Measurements from ENCODE around the gene IQCM. TPM values are rescaled to one million over a fixed set of nuclear protein-coding genes. Genes with fewer than 3 reads are reported as not detected.

The IQCM gene
- not detected for polyA plus RNA-seq (2013, experiment 1 of 2; ENCODE audit: insufficient read length)
- not detected for polyA plus RNA-seq (2013, experiment 2 of 2; ENCODE audit: insufficient read length)

DNA sequence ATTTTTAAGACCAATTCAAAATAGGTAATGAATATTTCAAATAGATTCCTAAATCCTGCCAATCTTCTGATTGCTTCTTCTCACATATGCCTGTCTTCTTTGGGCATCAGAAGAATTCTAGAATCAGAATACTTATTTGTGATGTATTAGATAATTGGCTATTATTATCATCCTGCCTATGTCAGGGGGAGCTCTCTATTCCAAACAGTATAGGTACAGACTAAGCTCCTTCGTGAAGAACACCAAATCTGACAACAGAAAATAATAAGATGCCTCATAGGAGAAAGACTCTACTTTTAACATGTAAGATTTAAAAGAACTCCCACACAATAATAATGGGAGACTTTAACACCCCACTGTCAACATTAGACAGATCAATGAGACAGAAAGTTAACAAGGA is at the start of gene IQCM:
TSS of gene IQCM (minus strand) at position 101 of the 400 bp plus-strand sequence. CDS start 73,152 bp downstream, outside the sequence.
- DNase-seq: no peak

GRCh38 chr4:149857446-149857845 is 41.8 kb upstream of the IQCM start:
- no peak for DNase-seq

DNA sequence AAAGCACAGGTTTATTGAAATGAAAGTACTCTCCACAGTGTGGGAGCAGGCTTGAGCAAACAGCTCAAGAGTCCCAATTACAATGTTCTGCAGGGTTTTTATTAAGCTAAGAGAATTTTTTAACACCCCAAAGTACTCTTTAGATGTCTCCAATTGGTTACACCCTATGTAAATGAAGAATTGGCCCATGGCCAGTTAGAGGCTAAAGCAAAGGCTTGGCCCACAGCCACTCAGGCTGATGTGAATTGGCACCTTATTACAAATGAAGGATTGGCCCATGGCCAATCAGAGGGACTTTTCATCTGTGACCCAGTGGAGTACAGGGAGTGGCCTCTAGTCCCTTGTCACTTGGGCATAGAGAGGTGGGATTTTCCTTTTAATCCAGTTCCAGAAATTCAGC is 30.1 kb upstream of the IQCM start:
- no peak for DNase-seq

DNA sequence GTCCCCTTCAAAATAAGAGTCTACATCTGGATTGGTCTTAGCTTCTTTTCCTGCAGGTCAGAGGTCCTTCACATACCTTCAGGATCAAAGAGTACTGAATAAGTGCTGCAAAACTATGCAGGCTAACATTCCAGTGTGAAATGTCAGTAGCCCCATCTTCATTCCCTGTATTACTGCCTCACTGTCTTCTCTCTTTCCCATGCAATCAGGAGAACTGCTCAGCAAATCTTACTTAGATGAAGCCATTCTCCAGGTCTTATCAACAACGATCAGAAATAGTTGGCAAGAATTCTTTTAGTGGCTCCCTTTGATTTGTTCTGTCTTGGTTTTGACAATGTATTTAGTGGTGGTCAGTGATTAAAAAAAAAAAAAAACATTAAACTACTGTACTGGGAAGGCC is 26.0 kb upstream of the IQCM start:
- DNase-seq: no peak

GRCh38 chr4:149838036-149838435 is 22.4 kb upstream of the IQCM start:
- DNase-seq: no peak

DNA sequence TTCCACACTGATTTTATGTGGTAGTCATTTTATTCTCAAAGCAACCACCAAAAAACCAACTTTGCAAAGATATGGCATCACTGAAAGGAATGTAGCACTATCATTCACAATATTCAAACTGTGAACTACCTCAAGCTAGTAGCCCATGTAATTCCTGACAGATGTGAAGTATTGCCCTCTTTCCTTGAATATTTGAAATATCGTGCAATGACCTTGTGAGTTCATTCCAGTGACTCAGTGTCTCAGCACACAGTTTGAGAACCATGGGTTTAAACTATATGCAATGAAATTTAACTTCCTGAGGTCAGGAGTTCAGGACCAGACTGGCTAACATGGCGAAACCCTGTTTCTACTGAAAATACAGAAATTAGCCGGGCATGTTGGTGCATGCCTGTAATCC is 20.9 kb upstream of the IQCM start:
- DNase-seq: peak; percentile 42

- DNase-seq: no peak
Observed at GRCh38 chr4:149835280-149835679, 19.6 kb upstream of the IQCM start.

DNA sequence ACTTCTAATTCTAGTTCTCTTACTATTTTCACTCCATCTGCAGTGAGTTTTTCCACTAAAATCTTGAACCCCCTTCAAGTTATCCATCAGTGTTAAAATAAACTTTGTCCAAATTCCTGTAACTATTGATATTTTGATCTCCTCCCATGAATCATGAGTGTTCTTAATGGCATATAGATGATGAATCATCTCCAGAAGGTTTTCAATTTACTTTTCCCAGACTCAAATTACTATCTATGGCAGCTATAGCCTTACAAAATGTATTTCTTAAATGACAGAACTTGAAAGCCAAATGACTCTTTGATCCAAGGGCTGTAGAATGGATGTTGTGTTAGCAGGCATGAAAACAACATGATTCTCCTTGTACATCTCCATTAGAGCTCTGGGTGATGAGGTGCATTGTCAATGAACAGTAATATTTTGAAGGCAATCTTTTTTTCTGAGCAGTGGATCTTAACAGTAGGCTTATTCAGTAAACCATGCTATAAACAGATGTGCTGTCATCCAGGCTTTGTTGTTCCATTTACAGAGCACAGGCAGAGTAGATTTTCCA is 16.1 kb upstream of the IQCM start:
- peak; percentile 6 for DNase-seq

DNA sequence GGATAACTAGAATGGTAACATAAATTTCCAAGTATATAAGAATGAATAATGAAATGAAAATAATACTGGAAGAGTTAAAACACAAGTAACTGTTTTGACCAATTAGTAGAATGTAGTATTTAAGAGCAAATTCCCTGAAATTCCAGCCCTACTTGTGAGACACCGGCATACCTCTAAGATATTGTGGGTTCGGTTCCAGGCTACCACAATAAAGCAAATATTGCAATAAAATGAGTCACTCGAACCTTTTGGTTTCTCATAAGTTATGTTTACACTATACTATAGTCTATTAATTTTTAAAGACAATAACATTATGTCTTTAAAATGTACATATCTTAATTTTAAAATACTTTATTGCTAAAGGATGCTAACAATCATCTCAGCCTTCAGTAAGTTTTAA is 15.2 kb upstream of the IQCM start:
- DNase-seq: peak; percentile 36

DNA sequence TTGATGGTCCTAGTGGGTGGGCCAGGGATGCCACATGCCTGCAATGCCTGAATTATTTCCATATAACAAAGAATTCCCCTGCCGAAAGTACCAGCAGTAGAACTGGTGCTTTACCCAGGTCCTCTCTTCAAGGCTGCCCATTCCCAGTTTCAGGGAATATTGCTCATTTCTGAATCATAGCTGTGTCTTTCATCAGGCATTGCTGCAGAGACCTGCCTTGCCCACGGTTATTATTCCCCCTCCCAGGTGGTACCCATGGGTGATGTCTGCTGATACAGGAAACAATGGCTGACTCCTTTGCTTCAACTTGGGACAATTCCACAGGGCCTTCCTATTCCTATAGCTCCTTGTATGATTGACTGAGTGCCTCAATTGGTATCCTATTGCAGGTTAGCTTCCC is 9.7 kb upstream of the IQCM start:
- DNase-seq: no peak

GRCh38 chr4:149823769-149824221 is 8.2 kb upstream of the IQCM start:
- DNase-seq: peak; percentile 89

- DNase-seq: no peak
Observed at GRCh38 chr4:149801416-149801815, 14.2 kb downstream of the IQCM start.

DNA sequence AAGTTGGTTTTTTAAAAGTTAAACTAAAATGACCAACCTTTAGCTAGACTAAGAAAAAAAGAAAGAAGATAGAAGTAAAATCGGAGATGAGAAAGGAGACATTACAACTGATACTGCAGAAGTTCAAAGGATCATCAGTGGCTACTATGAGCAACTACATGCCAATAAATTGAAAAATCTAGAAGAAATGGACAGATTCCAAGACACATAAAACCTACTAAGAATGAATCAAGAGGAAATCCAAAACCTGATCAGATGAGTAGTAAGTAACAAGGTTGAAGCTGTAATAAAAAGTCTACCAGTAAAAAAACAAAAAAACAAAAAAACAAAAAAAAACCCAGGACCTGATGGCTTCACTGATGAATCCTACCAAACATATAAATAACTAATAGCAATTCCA is 16.1 kb downstream of the IQCM start:
- DNase-seq: no peak

DNA sequence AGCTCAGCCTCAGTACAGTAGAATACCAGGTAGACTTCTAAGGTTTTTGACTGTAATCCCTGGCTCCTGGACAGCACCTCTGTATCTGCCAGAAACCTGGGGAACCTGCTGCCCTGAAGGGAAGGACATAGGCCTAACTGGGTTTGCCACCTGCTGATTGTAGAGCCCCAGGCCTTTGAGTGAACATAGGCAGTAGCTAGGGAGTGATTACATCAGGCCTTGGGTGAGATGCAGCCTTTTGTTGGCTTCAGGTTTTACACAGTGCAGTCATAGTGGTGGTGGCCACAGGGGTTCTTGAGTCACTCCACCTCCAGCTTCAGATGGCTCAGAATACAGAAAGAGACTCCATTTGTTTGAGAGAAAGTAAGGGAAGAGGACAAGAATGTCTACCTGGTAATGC is 19.3 kb downstream of the IQCM start:
- DNase-seq: no peak

GRCh38 chr4:149795256-149795655 is 20.4 kb downstream of the IQCM start:
- no peak for DNase-seq

DNA sequence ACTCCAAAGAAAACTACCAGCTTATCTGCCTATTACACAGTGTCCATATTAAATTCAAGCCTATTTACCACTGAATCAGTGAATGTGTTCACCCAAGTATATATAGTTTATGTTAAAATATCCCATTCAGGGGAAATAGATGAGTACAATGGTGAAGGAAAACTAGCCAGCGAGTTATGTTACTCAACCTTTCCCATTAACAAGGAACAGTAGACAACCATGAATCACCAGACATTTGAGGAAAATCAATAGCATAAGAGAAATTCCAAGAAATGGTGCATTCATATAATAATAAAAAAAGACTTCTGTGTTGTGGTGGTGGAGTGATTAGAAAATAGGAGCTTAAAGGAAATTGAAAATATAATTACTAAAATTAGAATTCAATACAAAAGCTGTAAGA is 21.3 kb downstream of the IQCM start:
- no peak for DNase-seq

- DNase-seq: peak; percentile 44
Observed at GRCh38 chr4:149793459-149793858, 22.2 kb downstream of the IQCM start.

- no peak for DNase-seq
Observed at GRCh38 chr4:149791851-149792250, 23.8 kb downstream of the IQCM start.

- peak; percentile 22 for DNase-seq
Observed at GRCh38 chr4:149790172-149790907, 25.3 kb downstream of the IQCM start.

DNA sequence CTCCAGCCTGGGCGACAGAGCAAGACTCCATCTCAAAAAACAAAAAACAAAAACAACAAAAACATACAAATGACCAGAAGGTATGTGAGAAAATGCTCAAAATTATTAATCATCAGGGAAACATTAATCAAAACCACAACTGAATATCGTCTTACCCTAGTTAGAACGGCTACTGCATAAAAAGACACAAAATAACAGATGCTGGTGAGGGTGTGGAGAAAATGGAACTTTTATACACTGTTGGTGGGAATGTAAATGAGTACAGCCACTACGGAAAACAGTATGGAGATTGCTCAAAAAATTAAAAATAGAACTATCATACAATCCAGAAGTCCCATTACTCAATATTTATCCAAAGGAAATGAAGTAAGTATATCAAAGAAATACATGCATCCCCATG is 27.3 kb downstream of the IQCM start:
- DNase-seq: no peak

- peak; percentile 11 for DNase-seq
Observed at GRCh38 chr4:149785696-149786431, 29.8 kb downstream of the IQCM start.

DNA sequence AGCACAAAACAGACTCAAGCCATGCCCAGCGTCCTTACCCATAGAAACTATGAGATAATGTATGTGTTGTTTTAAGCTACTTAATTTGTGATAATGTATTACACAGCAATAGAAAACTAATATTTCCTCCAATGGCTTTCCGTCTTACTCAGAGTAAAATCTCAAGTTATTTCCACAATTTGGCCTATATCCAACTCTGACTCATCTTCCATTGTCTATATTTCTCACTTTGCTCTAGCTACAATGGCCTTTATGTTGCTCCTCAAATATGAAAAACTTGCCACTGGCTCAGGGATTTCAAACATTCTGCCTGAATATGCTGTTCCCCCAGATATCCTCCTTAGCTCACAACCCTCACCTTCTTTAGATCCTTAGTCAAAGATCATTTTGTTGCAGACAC is 31.6 kb downstream of the IQCM start:
- peak; percentile 57 for DNase-seq

- DNase-seq: peak; percentile 85
Observed at GRCh38 chr4:149781150-149781549, 34.5 kb downstream of the IQCM start.

- DNase-seq: no peak
Observed at GRCh38 chr4:149768477-149768876, 47.2 kb downstream of the IQCM start.
